ENCODE results near the gene SF3A1. TPM values are rescaled to one million over a fixed set of nuclear protein-coding genes. Genes with fewer than 3 reads are reported as not detected.

Gene SF3A1
- total RNA-seq, 2 donors from 2014 or later = 56.7 to 77.0 TPM

DNA sequence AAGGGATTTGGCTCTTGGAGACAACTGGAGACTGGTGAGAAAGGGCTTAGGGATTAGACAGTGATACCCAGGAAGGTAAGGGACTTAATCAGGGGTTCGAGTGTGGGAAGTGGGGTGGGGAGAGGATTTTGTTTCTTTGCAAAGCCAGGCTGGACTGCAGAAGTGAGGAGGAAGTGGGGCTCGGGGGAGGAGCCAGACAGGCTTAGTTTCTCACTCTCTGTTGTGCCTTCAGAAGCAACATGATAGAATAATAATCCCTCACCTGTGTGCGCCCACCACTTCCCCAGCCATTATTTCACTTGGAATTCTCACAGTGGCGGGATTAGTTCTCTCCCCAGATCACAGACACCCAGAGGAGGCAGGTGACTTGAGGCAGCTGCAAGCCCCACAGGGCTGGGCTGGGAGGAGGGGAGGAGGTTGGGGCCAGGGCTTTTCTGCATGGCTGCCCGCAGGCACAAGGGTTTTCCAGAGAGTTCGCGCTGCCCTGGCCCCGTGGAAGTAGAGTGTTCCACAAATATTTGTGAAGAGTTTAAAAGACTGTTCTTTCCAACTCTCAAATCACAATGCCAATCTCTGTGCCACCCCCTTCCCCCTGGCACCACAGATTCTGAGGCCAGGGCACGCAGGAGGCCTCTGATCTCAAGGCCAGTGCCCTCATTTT lies 36.1 kb upstream of the SF3A1 start:
- ATAC-seq (ENCODE audit: insufficient number of reproducible peaks, low FRiP score, low read depth) = no peak
- TF ChIP-seq, protein P1, sequence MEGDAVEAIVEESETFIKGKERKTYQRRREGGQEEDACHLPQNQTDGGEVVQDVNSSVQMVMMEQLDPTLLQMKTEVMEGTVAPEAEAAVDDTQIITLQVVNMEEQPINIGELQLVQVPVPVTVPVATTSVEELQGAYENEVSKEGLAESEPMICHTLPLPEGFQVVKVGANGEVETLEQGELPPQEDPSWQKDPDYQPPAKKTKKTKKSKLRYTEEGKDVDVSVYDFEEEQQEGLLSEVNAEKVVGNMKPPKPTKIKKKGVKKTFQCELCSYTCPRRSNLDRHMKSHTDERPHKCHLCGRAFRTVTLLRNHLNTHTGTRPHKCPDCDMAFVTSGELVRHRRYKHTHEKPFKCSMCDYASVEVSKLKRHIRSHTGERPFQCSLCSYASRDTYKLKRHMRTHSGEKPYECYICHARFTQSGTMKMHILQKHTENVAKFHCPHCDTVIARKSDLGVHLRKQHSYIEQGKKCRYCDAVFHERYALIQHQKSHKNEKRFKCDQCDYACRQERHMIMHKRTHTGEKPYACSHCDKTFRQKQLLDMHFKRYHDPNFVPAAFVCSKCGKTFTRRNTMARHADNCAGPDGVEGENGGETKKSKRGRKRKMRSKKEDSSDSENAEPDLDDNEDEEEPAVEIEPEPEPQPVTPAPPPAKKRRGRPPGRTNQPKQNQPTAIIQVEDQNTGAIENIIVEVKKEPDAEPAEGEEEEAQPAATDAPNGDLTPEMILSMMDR (IDR thresholded peaks at IDR 0.05) = no peak

DNA sequence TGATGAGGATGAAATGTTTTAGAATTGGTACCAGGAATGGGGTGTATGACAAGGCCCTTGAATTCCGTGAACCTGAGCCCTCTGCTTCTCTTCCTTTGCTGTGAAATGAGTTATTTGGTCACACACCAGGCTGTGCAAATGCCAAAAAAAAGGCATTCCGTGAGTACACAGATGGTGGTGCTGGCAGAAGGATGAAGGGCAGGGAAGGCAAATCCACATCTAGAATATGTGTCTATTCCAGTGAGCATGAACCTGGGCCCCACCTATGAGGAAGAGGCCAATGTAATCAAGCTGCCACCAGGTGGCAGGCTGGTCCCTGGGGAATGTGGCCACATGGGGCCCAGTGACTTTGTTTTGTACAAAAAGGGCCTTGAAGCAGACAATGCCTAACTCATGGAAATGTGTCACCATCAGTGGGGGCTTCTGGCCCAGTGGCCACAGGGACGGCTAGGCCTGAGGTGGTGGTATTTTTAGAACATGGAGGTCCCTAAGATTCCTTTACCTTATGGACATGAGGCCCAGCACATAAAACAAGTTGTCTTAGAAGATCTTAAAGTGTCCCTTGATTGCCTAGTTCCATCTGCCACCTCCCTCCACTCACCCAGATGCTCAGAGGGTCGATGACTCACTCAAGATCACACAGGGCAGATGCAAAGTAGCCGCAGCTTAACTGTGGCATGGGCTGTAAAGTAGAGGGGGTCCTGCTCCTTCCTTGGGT lies 34.4 kb upstream of the SF3A1 start:
- Histone ChIP-seq H3K27me3 (replicated peaks; ENCODE audit: insufficient read depth) (no peaks in the 10 kb centered on the region), H3K4me3 (no peak overlapping the region), H3K36me3 (no peaks in the 10 kb centered on the region), H3K9me3 (no peaks in the 10 kb centered on the region), H3K4me1 (ENCODE audit: control insufficient read depth in 1 of 2, low read depth in 2 of 2) (peaks cover 0 to 11% of the 10 kb centered on the region in 2 donors), H3K27ac (no peak overlapping the region)
- TF ChIP-seq, protein P1 (IDR thresholded peaks at IDR 0.05) = peak; percentile 56
- DNase-seq (ENCODE audit: low spot score) = no peak
- ATAC-seq (ENCODE audit: insufficient number of reproducible peaks, low FRiP score, low read depth) = no peak

More for the DNA sequence above, 36.1 kb upstream of the SF3A1 start:
- no peak overlapping the region for H3K4me3 ChIP-seq
- no peak overlapping the region for H3K27ac ChIP-seq
- no peaks in the 10 kb centered on the region for H3K36me3 ChIP-seq
- DNase-seq (ENCODE audit: low spot score) = no peak
- no peaks in the 10 kb centered on the region for H3K9me3 ChIP-seq
- no peaks in the 10 kb centered on the region for H3K27me3 ChIP-seq (replicated peaks; ENCODE audit: insufficient read depth)
- H3K4me1 ChIP-seq (ENCODE audit: control insufficient read depth in 1 of 2, low read depth in 2 of 2) = peaks cover 3 to 13% of the 10 kb centered on the region in 2 donors

DNA sequence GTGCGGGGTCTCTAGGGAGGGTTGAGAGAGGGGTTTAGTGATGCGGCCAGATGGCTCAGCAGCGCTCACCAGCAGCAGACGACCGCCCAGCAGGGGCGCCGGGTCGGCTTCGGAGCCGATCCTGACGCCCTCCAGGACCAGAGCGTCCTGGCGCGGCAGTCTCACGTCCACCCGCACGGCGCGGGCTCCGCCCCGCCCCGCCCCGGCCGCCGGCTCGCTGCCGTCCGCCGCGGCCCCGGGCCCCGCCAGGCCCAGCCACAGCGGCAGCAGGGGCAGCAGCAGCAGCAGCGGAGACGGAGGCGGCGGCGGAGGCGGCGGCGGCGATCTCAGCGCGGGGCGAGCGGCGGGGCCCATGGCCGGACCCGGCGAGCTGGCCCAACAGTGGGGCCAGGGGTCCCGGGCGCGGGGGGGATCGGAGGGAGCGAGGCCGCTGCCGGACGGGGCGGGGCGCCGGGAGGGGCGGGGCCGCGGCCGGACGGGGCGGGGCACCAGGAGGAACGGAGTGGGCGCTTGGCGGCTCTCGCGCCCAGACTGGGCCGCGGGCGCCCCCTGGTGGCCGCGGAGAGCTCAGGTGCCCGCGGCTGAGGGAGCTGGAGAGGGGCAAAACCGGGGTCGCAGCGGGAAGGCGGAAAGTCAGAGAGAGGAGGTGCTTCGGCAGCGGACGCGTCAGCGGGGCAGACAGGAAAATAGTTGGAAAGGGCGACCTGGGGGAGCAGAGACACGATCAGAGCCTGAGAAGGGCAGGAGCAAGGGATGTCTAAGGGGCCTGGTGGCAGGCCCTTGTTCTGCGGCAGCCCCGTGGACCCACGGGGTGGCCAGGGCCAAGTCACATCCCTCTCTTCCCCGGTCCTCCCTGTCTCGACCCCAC lies 30.5 kb upstream of the SF3A1 start, which contains the start of gene RNF215:
TSS of gene RNF215 (minus strand) at position 452 of the 868 bp plus-strand sequence. CDS start at position 354, 98 bp downstream.
- peak within 1 kb of the TSS; percentile 27 to 34 for H3K27ac ChIP-seq
- TF ChIP-seq, protein P1 (IDR thresholded peaks at IDR 0.05) = peak; percentile 95
- peak within 1 kb of the TSS; percentile 70 for H3K4me3 ChIP-seq

DNA sequence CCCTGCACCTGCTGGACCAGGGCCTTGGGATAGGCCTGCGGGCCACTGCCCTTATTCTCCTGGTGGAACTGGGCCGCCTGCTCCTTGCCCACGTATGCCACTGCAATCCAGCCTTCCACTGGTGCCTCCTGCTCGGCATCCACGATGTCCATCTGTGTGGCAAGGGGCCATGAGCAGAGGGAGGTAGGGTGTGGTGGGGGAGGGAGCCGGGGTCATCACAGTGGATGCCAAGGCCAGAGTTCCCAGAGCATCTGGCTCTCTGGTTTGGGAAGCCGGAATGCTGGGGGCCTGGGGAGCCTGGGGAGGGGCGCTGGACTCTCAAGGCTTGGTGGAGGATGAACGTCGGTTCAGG lies 29.9 kb upstream of the SF3A1 start:
- peak overlapping the region; percentile 27 to 34 for H3K27ac ChIP-seq
- TF ChIP-seq, protein P1 (IDR thresholded peaks at IDR 0.05) = no peak
- H3K4me1 ChIP-seq (ENCODE audit: control insufficient read depth in 1 of 2, low read depth in 2 of 2) = peaks cover 0 to 15% of the 10 kb centered on the region in 2 donors
- ATAC-seq (ENCODE audit: insufficient number of reproducible peaks, low FRiP score, low read depth) (no peak), DNase-seq (ENCODE audit: low spot score) (no peak)
- H3K27me3 ChIP-seq (replicated peaks; ENCODE audit: insufficient read depth) = no peaks in the 10 kb centered on the region
- H3K9me3 ChIP-seq = no peaks in the 10 kb centered on the region
- no peaks in the 10 kb centered on the region for H3K36me3 ChIP-seq
- peak overlapping the region; percentile 70 for H3K4me3 ChIP-seq

More for the DNA sequence above, 30.5 kb upstream of the SF3A1 start, which contains the start of gene RNF215:
- H3K27me3 ChIP-seq (replicated peaks; ENCODE audit: insufficient read depth) = no peaks in the 10 kb centered on the region
- H3K36me3 ChIP-seq = no peaks in the 10 kb centered on the region
- H3K4me1 ChIP-seq (ENCODE audit: control insufficient read depth in 1 of 2, low read depth in 2 of 2) = peaks cover 0 to 15% of the 10 kb centered on the region in 2 donors
- ATAC-seq (ENCODE audit: insufficient number of reproducible peaks, low FRiP score, low read depth) (peak; percentile 83), DNase-seq (ENCODE audit: low spot score) (no peak)
- no peaks in the 10 kb centered on the region for H3K9me3 ChIP-seq
